Fibroblast of pulmonary artery (primary cell): ENCODE measurements around the gene FOXO3.

Source experiments
- DNase-seq: peaks from one replicate; pipeline ENCODE4 v3.0.0-alpha.2; 2010; ENCODE audit warnings: low read depth
- H3K4me3 ChIP-seq: replicated peaks from 2 replicates; pipeline ENCODE4 v1.5.1; 2011; ENCODE audit warnings: low read depth, mild to moderate bottlenecking, control low read depth, low read length, moderate library complexity
- CTCF ChIP-seq: IDR thresholded peaks from 2 replicates; pipeline ENCODE4 v1.5.1; 2011; ENCODE audit warnings: mild to moderate bottlenecking, control low read depth, low read length, inconsistent platforms; ENCODE audit errors: missing control alignments

FOXO3 gene

GRCh38 chr6:108686896-108687295, 126.2 kb downstream of the FOXO3 start:
- H3K4me3 ChIP-seq: no peak overlapping the region
- no peak for DNase-seq
- TF ChIP-seq CTCF: no peak

GRCh38 chr6:108687921-108688320, 127.2 kb downstream of the FOXO3 start:
- no peak for DNase-seq
- H3K4me3 ChIP-seq: no peak overlapping the region
- TF ChIP-seq CTCF: no peak

GRCh38 chr6:108689272-108690161, 128.8 kb downstream of the FOXO3 start:
- DNase-seq: peak; percentile 98
- TF ChIP-seq CTCF: no peak
- H3K4me3 ChIP-seq: no peak overlapping the region

- no peak for TF ChIP-seq CTCF
- peak; percentile 64 for DNase-seq
- no peak overlapping the region for H3K4me3 ChIP-seq
Measured at GRCh38 chr6:108690326-108691049, 129.8 kb downstream of the FOXO3 start.

GRCh38 chr6:108693430-108694154, 132.9 kb downstream of the FOXO3 start:
- no peak for TF ChIP-seq CTCF
- no peak for DNase-seq
- no peak overlapping the region for H3K4me3 ChIP-seq

- TF ChIP-seq CTCF: no peak
- H3K4me3 ChIP-seq: no peak overlapping the region
- DNase-seq: no peak
Measured at GRCh38 chr6:108694816-108695215, 134.1 kb downstream of the FOXO3 start.
